ENCODE data around the gene AKTIP. TPM values are rescaled to one million over a fixed set of nuclear protein-coding genes. Genes with fewer than 3 reads are reported as not detected.
"Not testable (repeated sequence)": the region's sequence is repeated elsewhere in the genome, so short reads cannot be mapped to it uniquely, and the experiment has no call there.

AKTIP gene
- polyA plus RNA-seq, 1 donor: 53.3 TPM

GRCh38 chr16:53518550-53519416 lies 15.8 kb upstream of the AKTIP start:
- no peak for DNase-seq

GRCh38 chr16:53517851-53518250 lies 14.8 kb upstream of the AKTIP start:
- no peak for DNase-seq

- no peak for DNase-seq
Observed at GRCh38 chr16:53515811-53516210, 12.8 kb upstream of the AKTIP start.

- DNase-seq: no peak
Observed at GRCh38 chr16:53515259-53515658, 12.2 kb upstream of the AKTIP start.

- DNase-seq: not testable (repeated sequence)
Observed at GRCh38 chr16:53512795-53513194, 9.8 kb upstream of the AKTIP start.

- DNase-seq: no peak
Observed at GRCh38 chr16:53511403-53512280, 8.6 kb upstream of the AKTIP start.

- no peak for DNase-seq
Observed at GRCh38 chr16:53511084-53511402, 8.0 kb upstream of the AKTIP start.

GRCh38 chr16:53510704-53511070 lies 7.7 kb upstream of the AKTIP start:
- no peak for DNase-seq

- DNase-seq: peak; percentile 68
Observed at GRCh38 chr16:53509906-53510703, 7.1 kb upstream of the AKTIP start.

GRCh38 chr16:53507464-53508179 lies 4.6 kb upstream of the AKTIP start:
- DNase-seq: no peak

GRCh38 chr16:53506254-53506653 lies 3.2 kb upstream of the AKTIP start:
- DNase-seq: no peak

- no peak for DNase-seq
Observed at GRCh38 chr16:53504665-53505064, 1.7 kb upstream of the AKTIP start.

GRCh38 chr16:53503991-53504663 lies 1.1 kb upstream of the AKTIP start:
- peak; percentile 57 for DNase-seq

- DNase-seq: peak; percentile 100
Observed at GRCh38 chr16:53503270-53503923, 388 bp upstream of the AKTIP start.

- no peak for DNase-seq
Observed at GRCh38 chr16:53501216-53501859, 1.7 kb downstream of the AKTIP start.

- no peak for DNase-seq
Observed at GRCh38 chr16:53498984-53499383, 4.0 kb downstream of the AKTIP start.

- no peak for DNase-seq
Observed at GRCh38 chr16:53495325-53495724, 7.7 kb downstream of the AKTIP start.

- no peak for DNase-seq
Observed at GRCh38 chr16:53494636-53495035, 8.4 kb downstream of the AKTIP start.

GRCh38 chr16:53492503-53492902 lies 10.5 kb downstream of the AKTIP start:
- no peak for DNase-seq

- DNase-seq: no peak
Observed at GRCh38 chr16:53489755-53490154, 13.3 kb downstream of the AKTIP start.

All from left kidney (tissue), 2 donors.